A549 (cell line): Measurements from ENCODE around the gene LCN1. TPM values are rescaled to one million over a fixed set of nuclear protein-coding genes. Genes with fewer than 3 reads are reported as not detected.

Source experiments
- ATAC-seq, 2 experiments: fragments of 200-7000 bp in 1 of 2; fragments of >200 bp in 1 of 2; cut with Nextera tagmentation in 1 of 2; cut with Tn5 transposase in 1 of 2; 3 replicates each; pipeline versions ENCODE4 v1.8.0 to v1.9.1; 2018 to 2020; ENCODE audit warnings: mild to moderate bottlenecking in 1 of 2, moderate library complexity in 1 of 2
- CTCF ChIA-PET: fragments of 300-600 bp; sonication (Branson Sonifier 250); formaldehyde crosslinking; extraction: SDS; loops from one replicate; lab custom pipeline; 2021; ENCODE audit warnings: antibody characterized with exemption, inconsistent platforms; lab: Yijun Ruan, JAX
- POLR2A ChIA-PET: fragments of 350-600 bp; formaldehyde crosslinking; extraction: SDS; loops from one replicate; lab custom pipeline; 2021; ENCODE audit warnings: antibody characterized with exemption, inconsistent platforms; lab: Yijun Ruan, JAX
- DNase-seq, 2 experiments: peaks; one replicate each; pipeline versions ENCODE4 v3.0.0 to v3.0.0-alpha.2; 2011 to 2016; ENCODE audit warnings: low read depth in 1 of 2, low spot score in 1 of 2
- FAIRE-seq: peaks from 2 replicates; lab custom pipeline; 2011; peaks lifted over from hg19 to GRCh38; lab: Jason Lieb, UNC
- H3K27ac ChIP-seq, 2 experiments: fragments of >200 bp; sonication (Bioruptor Twin); formaldehyde crosslinking; 3 replicates each; pipeline ENCODE4 v1.5.1; 2016 to 2017
- H3K4me1 ChIP-seq: fragments of >200 bp; sonication (Bioruptor Twin); formaldehyde crosslinking; 3 replicates; pipeline ENCODE4 v1.6.1; 2016
- H3K4me2 ChIP-seq: fragments of >200 bp; sonication (Bioruptor Twin); formaldehyde crosslinking; 3 replicates; pipeline ENCODE4 v1.6.1; 2016
- H3K4me3 ChIP-seq: fragments of >200 bp; sonication (Bioruptor Twin); formaldehyde crosslinking; 3 replicates; pipeline ENCODE4 v1.5.1; 2016
- H3K9me3 ChIP-seq: fragments of >200 bp; sonication (Bioruptor Twin); formaldehyde crosslinking; 3 replicates; pipeline ENCODE4 v1.6.1; 2016
- CBX2 ChIP-seq: fragments of 200-600 bp; sonication (generic); IDR thresholded peaks from 2 replicates; pipeline ENCODE4 v1.6.1; 2016; ENCODE audit warnings: low read depth, mild to moderate bottlenecking, borderline replicate concordance
- CEBPB ChIP-seq, 2 experiments: fragments of >200 bp in 1 of 2; sonication (Bioruptor Twin) in 1 of 2; formaldehyde crosslinking in 1 of 2; IDR thresholded peaks; 2 replicates each; pipeline ENCODE4 v1.6.1; 2012 to 2016
- EHF ChIP-seq: fragments of 250-450 bp; sonication (Bioruptor Pico); IDR thresholded peaks from 2 replicates; pipeline ENCODE4 v1.5.0; 2020; ENCODE audit warnings: mild to moderate bottlenecking
- EHMT2 ChIP-seq: fragments of 200-600 bp; sonication (generic); IDR thresholded peaks from 2 replicates; pipeline ENCODE4 v1.6.1; 2016; ENCODE audit warnings: antibody characterized with exemption, low read depth, mild to moderate bottlenecking, moderate library complexity
- ESRRA ChIP-seq: fragments of 150-350 bp; IDR thresholded peaks from 2 replicates; pipeline ENCODE4 v1.6.1; 2014; ENCODE audit warnings: mild to moderate bottlenecking, low read length, borderline replicate concordance
- FOSB ChIP-seq: fragments of 250-450 bp; sonication (Bioruptor Pico); IDR thresholded peaks from 2 replicates; pipeline ENCODE4 v1.5.0; 2020; ENCODE audit warnings: mild to moderate bottlenecking, moderate library complexity
- FOXS1 ChIP-seq: fragments of 250-450 bp; sonication (Bioruptor Pico); IDR thresholded peaks from 2 replicates; pipeline ENCODE4 v1.5.0; 2020; ENCODE audit warnings: mild to moderate bottlenecking, moderate library complexity
- HOXA7 ChIP-seq: fragments of 250-450 bp; sonication (Bioruptor Pico); IDR thresholded peaks from 2 replicates; pipeline ENCODE4 v1.5.0; 2020; ENCODE audit warnings: mild to moderate bottlenecking, moderate library complexity
- KDM5A ChIP-seq: fragments of 200-600 bp; sonication (generic); IDR thresholded peaks from 2 replicates; pipeline ENCODE4 v1.6.1; 2016; ENCODE audit warnings: antibody characterized with exemption, mild to moderate bottlenecking
- MYC ChIP-seq: IDR thresholded peaks from 2 replicates; pipeline ENCODE4 v1.6.1; 2012; ENCODE audit warnings: mild to moderate bottlenecking, inconsistent platforms, low read length, improper control_type of control experiment, borderline replicate concordance
- NR3C1 ChIP-seq: fragments of >200 bp; sonication (Bioruptor Twin); formaldehyde crosslinking; IDR thresholded peaks from 3 replicates; pipeline ENCODE4 v1.6.1; 2017
- RCOR1 ChIP-seq: fragments of 150-350 bp; IDR thresholded peaks from 2 replicates; pipeline ENCODE4 v1.6.1; 2014; ENCODE audit warnings: antibody characterized with exemption, low read length, low read depth
- RNF2 ChIP-seq: fragments of 200-600 bp; sonication (generic); IDR thresholded peaks from 2 replicates; pipeline ENCODE4 v1.6.1; 2016; ENCODE audit warnings: low read depth, mild to moderate bottlenecking, antibody characterized with exemption, moderate library complexity, borderline replicate concordance
- ZFP36 ChIP-seq: fragments of 450-650 bp; IDR thresholded peaks from 2 replicates; pipeline ENCODE4 v1.6.1; 2014; ENCODE audit warnings: borderline replicate concordance; ENCODE audit not compliant: partially characterized antibody
- WGBS: methylation state at CpG from one replicate; pipeline ENCODE4 v1.1.6; 2017; ENCODE audit errors: missing lambda C conversion rate; 5-methylcytosine and 5-hydroxymethylcytosine counted together
- polyA plus RNA-seq, 4 experiments: library from polyadenylated mRNA; depleted of rRNA in 3 of 4; stranded (reverse); fragments of >200 nt; fragmentation: RNase III in 1 of 4; extraction: RNeasy Plus Mini Kit Qiagen cat#74134 plus additional on column Dnase treatment in 1 of 4; gene quantifications; 2 replicates in 3 of 4; 3 replicates in 1 of 4; pipeline ENCODE4 v1.2.3, GENCODE V29; 2011 to 2017
- TF ChIP-seq, protein P1 (sequence below): fragments of >200 bp; sonication (Bioruptor Twin); formaldehyde crosslinking; IDR thresholded peaks from 3 replicates; pipeline ENCODE4 v1.6.1; 2016
- TF ChIP-seq, protein P2 (sequence below): IDR thresholded peaks from 2 replicates; pipeline ENCODE4 v1.6.1; 2012
- TF ChIP-seq, protein P3 (sequence below): fragments of 250-450 bp; sonication (Bioruptor Pico); IDR thresholded peaks from 2 replicates; pipeline ENCODE4 v1.5.0; 2021; ENCODE audit warnings: mild to moderate bottlenecking, moderate library complexity, borderline replicate concordance
- TF ChIP-seq, protein P4 (sequence below): fragments of 250-450 bp; sonication (Bioruptor Pico); IDR thresholded peaks from 2 replicates; pipeline ENCODE4 v1.5.0; 2020; ENCODE audit warnings: low read depth, mild to moderate bottlenecking, moderate library complexity
- TF ChIP-seq, protein P5 (sequence below): fragments of 450-650 bp; IDR thresholded peaks from 2 replicates; pipeline ENCODE4 v1.6.1; 2014; ENCODE audit warnings: antibody characterized with exemption

The LCN1 gene
- polyA plus RNA-seq, 2 of the 4 experiments (the other 2 are of a cell fraction) = not detected

DNA sequence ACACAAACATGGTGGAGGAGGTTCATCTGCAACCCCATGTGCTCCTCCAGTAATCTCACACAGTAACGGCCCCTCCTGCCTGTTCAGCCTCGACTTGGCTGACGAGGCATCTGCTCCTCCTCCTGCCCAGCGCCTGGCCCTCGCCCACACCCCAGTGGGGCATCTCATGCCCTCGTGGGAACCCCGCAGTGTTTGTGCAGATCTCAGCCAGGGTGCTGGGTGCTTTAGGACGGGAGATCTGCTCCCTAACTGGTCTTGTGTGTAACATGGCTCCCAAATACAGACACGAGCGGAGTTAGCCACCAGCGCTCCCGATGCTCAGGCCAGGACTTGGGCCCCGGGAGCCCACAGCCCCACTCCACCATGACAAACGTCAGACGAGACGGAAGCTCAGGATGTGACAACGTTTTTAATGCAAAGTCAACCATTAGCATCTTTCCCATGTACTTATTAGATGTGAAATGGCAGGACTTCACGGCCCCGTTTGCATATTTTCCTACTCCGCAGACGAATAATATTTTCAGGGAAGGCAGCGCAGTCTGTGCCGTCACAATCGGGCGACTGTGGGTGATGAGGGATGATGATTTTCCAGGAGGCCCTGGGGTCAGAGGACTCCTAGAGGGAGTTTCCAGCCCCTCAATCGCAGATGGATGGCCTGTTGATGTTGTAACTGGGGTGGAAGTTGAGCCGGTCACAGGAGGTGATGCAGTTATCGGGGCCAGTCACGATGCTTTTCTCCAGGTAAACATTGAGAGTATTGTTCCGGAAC is 26.3 kb upstream of the LCN1 start:
- ChIA-PET CTCF (interaction anchor here (6.1 kb wide), 1 partner anchor 10 kb away, joined by 38 read pairs; no protein-coding TSS in a partner anchor), POLR2A (no interaction called here)
- H3K4me1 ChIP-seq = 0 out of 3 replicates have a peak, but pooled peaks cover 7% of the 10 kb centered on the region
- TF ChIP-seq, protein P1, sequence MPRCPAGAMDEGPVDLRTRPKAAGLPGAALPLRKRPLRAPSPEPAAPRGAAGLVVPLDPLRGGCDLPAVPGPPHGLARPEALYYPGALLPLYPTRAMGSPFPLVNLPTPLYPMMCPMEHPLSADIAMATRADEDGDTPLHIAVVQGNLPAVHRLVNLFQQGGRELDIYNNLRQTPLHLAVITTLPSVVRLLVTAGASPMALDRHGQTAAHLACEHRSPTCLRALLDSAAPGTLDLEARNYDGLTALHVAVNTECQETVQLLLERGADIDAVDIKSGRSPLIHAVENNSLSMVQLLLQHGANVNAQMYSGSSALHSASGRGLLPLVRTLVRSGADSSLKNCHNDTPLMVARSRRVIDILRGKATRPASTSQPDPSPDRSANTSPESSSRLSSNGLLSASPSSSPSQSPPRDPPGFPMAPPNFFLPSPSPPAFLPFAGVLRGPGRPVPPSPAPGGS = no peak
- TF ChIP-seq EHMT2 = no peak
- no peak for TF ChIP-seq RNF2
- TF ChIP-seq, protein P2, sequence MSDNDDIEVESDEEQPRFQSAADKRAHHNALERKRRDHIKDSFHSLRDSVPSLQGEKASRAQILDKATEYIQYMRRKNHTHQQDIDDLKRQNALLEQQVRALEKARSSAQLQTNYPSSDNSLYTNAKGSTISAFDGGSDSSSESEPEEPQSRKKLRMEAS = no peak
- no peak for TF ChIP-seq RCOR1
- TF ChIP-seq CEBPB (IDR thresholded peaks at IDR 0.05) = no peak
- TF ChIP-seq CBX2 = no peak
- no peak for FAIRE-seq
- no peak overlapping the region for H3K27ac ChIP-seq
- no peak overlapping the region for H3K4me3 ChIP-seq
- 77% methylated on average over 27 of the region's 30 CpGs for WGBS
- no peak for ATAC-seq
- no peak overlapping the region for H3K4me2 ChIP-seq
- H3K9me3 ChIP-seq = no peaks in the 10 kb centered on the region
- no peak for DNase-seq

DNA sequence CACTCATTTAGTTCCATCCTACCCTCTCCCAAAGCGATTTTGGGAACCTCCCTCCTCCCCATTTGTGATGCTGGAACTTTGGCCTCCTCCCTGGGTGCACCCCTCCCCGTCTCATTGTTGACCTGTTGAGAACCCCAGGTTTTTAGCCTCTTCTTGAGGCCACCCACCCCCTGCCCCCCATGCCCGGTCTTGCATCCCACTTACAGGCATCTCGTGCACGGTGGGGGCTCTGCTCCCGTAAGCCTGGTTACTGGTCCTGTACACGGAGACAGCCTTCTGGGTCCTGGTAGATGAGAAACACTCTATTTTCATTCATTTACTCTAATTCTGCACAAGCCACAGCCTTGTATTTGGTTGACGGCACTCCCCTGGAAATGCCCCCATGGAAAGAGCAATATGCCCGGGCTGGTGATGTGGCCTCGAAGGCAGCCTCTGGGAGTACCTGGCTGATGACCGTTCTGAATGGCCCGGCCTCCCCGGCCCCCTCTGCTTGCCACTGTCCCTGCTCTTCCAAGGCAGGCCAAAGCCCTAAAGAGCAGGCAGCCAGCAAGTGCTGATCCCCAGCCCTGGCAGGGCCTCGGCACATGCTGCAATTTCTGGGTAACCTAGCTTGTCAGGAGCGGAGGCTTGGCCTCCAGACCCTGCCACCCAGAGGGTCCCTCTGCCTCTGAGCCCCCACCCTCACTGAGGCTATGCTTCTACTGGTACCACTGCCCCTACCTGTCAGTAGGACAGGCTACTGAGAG is 22.7 kb upstream of the LCN1 start:
- TF ChIP-seq EHF (CRISPR knock-in tag) = no peak
- TF ChIP-seq NR3C1 = no peak
- no peak for TF ChIP-seq KDM5A
- no peak for TF ChIP-seq CBX2
- no peak for TF ChIP-seq HOXA7 (CRISPR knock-in tag)
- TF ChIP-seq, protein P3, sequence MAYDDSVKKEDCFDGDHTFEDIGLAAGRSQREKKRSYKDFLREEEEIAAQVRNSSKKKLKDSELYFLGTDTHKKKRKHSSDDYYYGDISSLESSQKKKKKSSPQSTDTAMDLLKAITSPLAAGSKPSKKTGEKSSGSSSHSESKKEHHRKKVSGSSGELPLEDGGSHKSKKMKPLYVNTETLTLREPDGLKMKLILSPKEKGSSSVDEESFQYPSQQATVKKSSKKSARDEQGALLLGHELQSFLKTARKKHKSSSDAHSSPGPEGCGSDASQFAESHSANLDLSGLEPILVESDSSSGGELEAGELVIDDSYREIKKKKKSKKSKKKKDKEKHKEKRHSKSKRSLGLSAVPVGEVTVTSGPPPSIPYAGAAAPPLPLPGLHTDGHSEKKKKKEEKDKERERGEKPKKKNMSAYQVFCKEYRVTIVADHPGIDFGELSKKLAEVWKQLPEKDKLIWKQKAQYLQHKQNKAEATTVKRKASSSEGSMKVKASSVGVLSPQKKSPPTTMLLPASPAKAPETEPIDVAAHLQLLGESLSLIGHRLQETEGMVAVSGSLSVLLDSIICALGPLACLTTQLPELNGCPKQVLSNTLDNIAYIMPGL = no peak
- no peak for TF ChIP-seq ESRRA
- TF ChIP-seq, protein P4, sequence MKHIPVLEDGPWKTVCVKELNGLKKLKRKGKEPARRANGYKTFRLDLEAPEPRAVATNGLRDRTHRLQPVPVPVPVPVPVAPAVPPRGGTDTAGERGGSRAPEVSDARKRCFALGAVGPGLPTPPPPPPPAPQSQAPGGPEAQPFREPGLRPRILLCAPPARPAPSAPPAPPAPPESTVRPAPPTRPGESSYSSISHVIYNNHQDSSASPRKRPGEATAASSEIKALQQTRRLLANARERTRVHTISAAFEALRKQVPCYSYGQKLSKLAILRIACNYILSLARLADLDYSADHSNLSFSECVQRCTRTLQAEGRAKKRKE (CRISPR knock-in tag) = no peak
- no peak for TF ChIP-seq FOXS1
- TF ChIP-seq MYC = no peak
- TF ChIP-seq, protein P5, sequence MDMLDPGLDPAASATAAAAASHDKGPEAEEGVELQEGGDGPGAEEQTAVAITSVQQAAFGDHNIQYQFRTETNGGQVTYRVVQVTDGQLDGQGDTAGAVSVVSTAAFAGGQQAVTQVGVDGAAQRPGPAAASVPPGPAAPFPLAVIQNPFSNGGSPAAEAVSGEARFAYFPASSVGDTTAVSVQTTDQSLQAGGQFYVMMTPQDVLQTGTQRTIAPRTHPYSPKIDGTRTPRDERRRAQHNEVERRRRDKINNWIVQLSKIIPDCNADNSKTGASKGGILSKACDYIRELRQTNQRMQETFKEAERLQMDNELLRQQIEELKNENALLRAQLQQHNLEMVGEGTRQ = no peak
- TF ChIP-seq FOSB (CRISPR knock-in tag) = no peak
- TF ChIP-seq, protein P2 = no peak
- no peak for TF ChIP-seq ZFP36
- TF ChIP-seq EHMT2 = no peak
- TF ChIP-seq, all 56 proteins: peak for 0
- no peak for FAIRE-seq
- no peak overlapping the region for H3K27ac ChIP-seq
- H3K9me3 ChIP-seq = no peaks in the 10 kb centered on the region
- H3K4me3 ChIP-seq = no peak overlapping the region
- 86% methylated on average over 13 of the region's 15 CpGs for WGBS
- H3K4me2 ChIP-seq = peak overlapping the region; percentile 84
- CTCF ChIA-PET = interaction anchor here (1.5 to 3.3 kb wide), 3 partner anchors 11 to 59 kb away, joined by 3 to 24 read pairs (median 13); partner anchors contain the start of gene PPP1R26
- peaks cover 17% of the 10 kb centered on the region for H3K4me1 ChIP-seq
- ATAC-seq = no peak
- POLR2A ChIA-PET = interaction anchor here (1.4 kb wide), 1 partner anchor 18 kb away, joined by 3 read pairs; no protein-coding TSS in a partner anchor
- no peak for DNase-seq
